CD4-positive, alpha-beta memory T cell (primary cell): ENCODE data around the gene GANC. TPM values are rescaled to one million over a fixed set of nuclear protein-coding genes. Genes with fewer than 3 reads are reported as not detected.

ENCODE experiments used
- CTCF ChIA-PET: fragments of 350-600 bp; sonication (Branson Sonifier 250); formaldehyde crosslinking; loops from one replicate; lab custom pipeline; 2021; ENCODE audit warnings: inconsistent platforms; ENCODE audit not compliant: partially characterized antibody; lab: Charles Lee
- POLR2A ChIA-PET: fragments of 350-600 bp; sonication (Branson Sonifier 250); formaldehyde crosslinking; loops from one replicate; lab custom pipeline; 2021; ENCODE audit not compliant: partially characterized antibody; lab: Charles Lee
- DNase-seq, 5 donors: peaks; one replicate each; pipeline versions ENCODE4 v3.0.0 to v3.0.0-alpha.2; 2020 to 2022; ENCODE audit warnings: mixed read lengths in 1 of 5
- H3K27ac ChIP-seq: one replicate; pipeline ENCODE4 v1.7.0; 2013; ENCODE audit warnings: low read depth, low read length
- H3K27me3 ChIP-seq: 2 replicates; pipeline ENCODE4 v1.7.0; 2013; ENCODE audit warnings: mild to moderate bottlenecking, low read length, moderate library complexity; ENCODE audit not compliant: insufficient read depth
- H3K36me3 ChIP-seq: 2 replicates; pipeline ENCODE4 v1.7.0; 2013; ENCODE audit warnings: mild to moderate bottlenecking, low read length, moderate library complexity; ENCODE audit not compliant: insufficient read depth
- H3K4me1 ChIP-seq: 2 replicates; pipeline ENCODE4 v1.7.0; 2013; ENCODE audit warnings: mild to moderate bottlenecking, low read length, moderate library complexity; ENCODE audit not compliant: insufficient read depth
- H3K4me3 ChIP-seq, 2 donors: one replicate each; pipeline ENCODE4 v1.7.0; 2013; ENCODE audit warnings: low read length in 2 of 2, mild to moderate bottlenecking in 1 of 2
- H3K9me3 ChIP-seq, 2 donors: one replicate each; pipeline ENCODE4 v1.7.0; 2013; ENCODE audit warnings: low read length in 2 of 2, control low read depth in 1 of 2; ENCODE audit not compliant: control insufficient read depth in 1 of 2
- H3K27ac Mint-ChIP-seq, 7 donors: one replicate each; pipeline ENCODE4 v1.8.0; 2020 to 2021; ENCODE audit warnings: mixed read lengths in 7 of 7, mild to moderate bottlenecking in 6 of 7, inconsistent platforms in 3 of 7, moderate library complexity in 3 of 7
- H3K27me3 Mint-ChIP-seq, 2 donors: one replicate each; pipeline ENCODE4 v1.8.0; 2020 to 2021; ENCODE audit warnings: mixed read lengths in 2 of 2
- H3K36me3 Mint-ChIP-seq, 2 donors: one replicate each; pipeline ENCODE4 v1.8.0; 2020 to 2021; ENCODE audit warnings: mixed read lengths in 2 of 2, inconsistent platforms in 1 of 2, mild to moderate bottlenecking in 1 of 2
- H3K4me1 Mint-ChIP-seq, 4 donors: one replicate each; pipeline ENCODE4 v1.8.0; 2020 to 2021; ENCODE audit warnings: mixed read lengths in 4 of 4, mild to moderate bottlenecking in 1 of 4
- H3K4me3 Mint-ChIP-seq, 8 donors: one replicate each; pipeline ENCODE4 v1.8.0; 2020 to 2021; ENCODE audit warnings: mixed read lengths in 8 of 8, mild to moderate bottlenecking in 7 of 8, moderate library complexity in 6 of 8, inconsistent platforms in 3 of 8
- H3K9me3 Mint-ChIP-seq, 8 donors: one replicate each; pipeline ENCODE4 v1.8.0; 2020 to 2021; ENCODE audit warnings: mixed read lengths in 8 of 8, mild to moderate bottlenecking in 5 of 8, inconsistent platforms in 3 of 8, moderate library complexity in 1 of 8
- intact Hi-C: fragments of 100-400 bp; cut with micrococcal nuclease; formaldehyde crosslinking; loops from one replicate; pipeline ENCODE4 v1.15.1; 2023
- polyA plus RNA-seq, 2 donors: library from polyadenylated mRNA; unstranded; fragments of 300-500 nt; fragmentation: Illumina TruSeq; gene quantifications; one replicate each; pipeline ENCODE4 v1.2.3, GENCODE V29; 2021
- total RNA-seq, 2 experiments: library from RNA; stranded (reverse); gene quantifications; one replicate each; pipeline ENCODE4 v1.2.3, GENCODE V29; 2021

Gene GANC
- total and polyA plus RNA-seq, 4 experiments from 2014 or later: 8.9 to 63.4 (median 38.6) TPM

- no peaks in the 10 kb centered on the region for H3K4me1 ChIP-seq
- H3K9me3 Mint-ChIP-seq: no peaks in the 10 kb centered on the region
- H3K27ac ChIP-seq: no peak overlapping the region
- CTCF ChIA-PET: interaction anchor here (0.8 kb wide), 1 partner anchor 13 kb away, joined by 3 read pairs; no protein-coding TSS in a partner anchor
- DNase-seq: no peak
- peaks cover 25 to 45% of the 10 kb centered on the region in 2 donors for H3K36me3 Mint-ChIP-seq
- no peaks in the 10 kb centered on the region for H3K9me3 ChIP-seq
- H3K27me3 Mint-ChIP-seq: no peaks in the 10 kb centered on the region
- H3K36me3 ChIP-seq: peaks cover 3% of the 10 kb centered on the region
- POLR2A ChIA-PET: no interaction called here
- no peaks in the 10 kb centered on the region for H3K4me1 Mint-ChIP-seq
- no peaks in the 10 kb centered on the region for H3K27me3 ChIP-seq
- no peak overlapping the region for H3K4me3 Mint-ChIP-seq
- intact Hi-C loops: no loop called here
- H3K27ac Mint-ChIP-seq: no peak overlapping the region
- no peak overlapping the region for H3K4me3 ChIP-seq
These were observed 46.2 kb downstream of the GANC start for GRCh38 chr15:42319206-42319605.

GRCh38 chr15:42324308-42324707 lies 51.3 kb downstream of the GANC start:
- Histone ChIP-seq H3K9me3 (no peaks in the 10 kb centered on the region), H3K27me3 (no peaks in the 10 kb centered on the region), H3K27ac (no peak overlapping the region), H3K36me3 (peaks cover 13% of the 10 kb centered on the region), H3K4me1 (no peaks in the 10 kb centered on the region), H3K4me3 (no peak overlapping the region)
- H3K9me3 Mint-ChIP-seq: no peaks in the 10 kb centered on the region
- no peaks in the 10 kb centered on the region for H3K4me1 Mint-ChIP-seq
- H3K27ac Mint-ChIP-seq: no peak overlapping the region
- DNase-seq: no peak
- ChIA-PET CTCF (interaction anchor here (0.6 kb wide), 1 partner anchor 10 kb away, joined by 3 read pairs; no protein-coding TSS in a partner anchor), POLR2A (no interaction called here)
- H3K36me3 Mint-ChIP-seq: peaks cover 51 to 71% of the 10 kb centered on the region in 2 donors
- no peak overlapping the region for H3K4me3 Mint-ChIP-seq
- intact Hi-C loops: no loop called here
- no peaks in the 10 kb centered on the region for H3K27me3 Mint-ChIP-seq

GRCh38 chr15:42329161-42329560 lies 56.2 kb downstream of the GANC start:
- no peak for DNase-seq
- H3K9me3 Mint-ChIP-seq: peaks cover 0 to 8% (median 0%) of the 10 kb centered on the region in 8 donors
- POLR2A ChIA-PET: no interaction called here
- Histone ChIP-seq H3K36me3 (peaks cover 10% of the 10 kb centered on the region), H3K4me3 (no peak overlapping the region), H3K27ac (no peak overlapping the region), H3K27me3 (no peaks in the 10 kb centered on the region), H3K4me1 (no peaks in the 10 kb centered on the region), H3K9me3 (no peaks in the 10 kb centered on the region)
- H3K27ac Mint-ChIP-seq: no peak overlapping the region
- H3K27me3 Mint-ChIP-seq: no peaks in the 10 kb centered on the region
- intact Hi-C loops: no loop called here
- CTCF ChIA-PET: no interaction called here
- peaks cover 53 to 56% of the 10 kb centered on the region in 2 donors for H3K36me3 Mint-ChIP-seq
- H3K4me1 Mint-ChIP-seq: no peaks in the 10 kb centered on the region
- no peak overlapping the region for H3K4me3 Mint-ChIP-seq

GRCh38 chr15:42329992-42330391 lies 57.0 kb downstream of the GANC start:
- Histone ChIP-seq H3K36me3 (peaks cover 10% of the 10 kb centered on the region), H3K4me3 (no peak overlapping the region), H3K4me1 (no peaks in the 10 kb centered on the region), H3K27me3 (no peaks in the 10 kb centered on the region), H3K27ac (no peak overlapping the region), H3K9me3 (peaks cover 0 to 3% of the 10 kb centered on the region in 2 donors)
- Mint-ChIP-seq H3K9me3 (peaks cover 0 to 14% (median 5%) of the 10 kb centered on the region in 8 donors), H3K36me3 (peaks cover 54 to 57% of the 10 kb centered on the region in 2 donors), H3K27me3 (no peaks in the 10 kb centered on the region), H3K27ac (no peak overlapping the region), H3K4me1 (no peaks in the 10 kb centered on the region), H3K4me3 (no peak overlapping the region)
- CTCF ChIA-PET: no interaction called here
- POLR2A ChIA-PET: no interaction called here
- intact Hi-C loops: no loop called here
- no peak for DNase-seq

- no peaks in the 10 kb centered on the region for H3K27me3 ChIP-seq
- H3K36me3 Mint-ChIP-seq: peaks cover 52 to 58% of the 10 kb centered on the region in 2 donors
- no peak overlapping the region for H3K4me3 ChIP-seq
- no peaks in the 10 kb centered on the region for H3K27me3 Mint-ChIP-seq
- no peaks in the 10 kb centered on the region for H3K4me1 Mint-ChIP-seq
- no peak for DNase-seq
- H3K4me3 Mint-ChIP-seq: no peak overlapping the region
- no peaks in the 10 kb centered on the region for H3K4me1 ChIP-seq
- H3K27ac ChIP-seq: no peak overlapping the region
- H3K9me3 Mint-ChIP-seq: peaks cover 0 to 23% (median 15%) of the 10 kb centered on the region in 8 donors
- intact Hi-C loops: no loop called here
- CTCF ChIA-PET: no interaction called here
- POLR2A ChIA-PET: no interaction called here
- peaks cover 10% of the 10 kb centered on the region for H3K36me3 ChIP-seq
- no peak overlapping the region for H3K27ac Mint-ChIP-seq
- H3K9me3 ChIP-seq: peaks cover 0 to 6% of the 10 kb centered on the region in 2 donors
These were observed 58.2 kb downstream of the GANC start for GRCh38 chr15:42331235-42331634.

- H3K4me1 Mint-ChIP-seq: no peaks in the 10 kb centered on the region
- no peaks in the 10 kb centered on the region for H3K27me3 ChIP-seq
- H3K9me3 ChIP-seq: peaks cover 0 to 6% of the 10 kb centered on the region in 2 donors
- no peak overlapping the region for H3K27ac Mint-ChIP-seq
- no peak overlapping the region for H3K4me3 Mint-ChIP-seq
- peaks cover 4 to 29% (median 17%) of the 10 kb centered on the region in 8 donors for H3K9me3 Mint-ChIP-seq
- intact Hi-C loops: no loop called here
- H3K4me1 ChIP-seq: no peaks in the 10 kb centered on the region
- no peak overlapping the region for H3K27ac ChIP-seq
- no peaks in the 10 kb centered on the region for H3K27me3 Mint-ChIP-seq
- H3K4me3 ChIP-seq: no peak overlapping the region
- DNase-seq: no peak
- ChIA-PET CTCF (no interaction called here), POLR2A (no interaction called here)
- peaks cover 7% of the 10 kb centered on the region for H3K36me3 ChIP-seq
- H3K36me3 Mint-ChIP-seq: peaks cover 44 to 47% of the 10 kb centered on the region in 2 donors
These were observed 59.3 kb downstream of the GANC start for GRCh38 chr15:42332331-42332730.

- ChIA-PET CTCF (no interaction called here), POLR2A (no interaction called here)
- DNase-seq: no peak
- Mint-ChIP-seq H3K27me3 (no peaks in the 10 kb centered on the region), H3K9me3 (peaks cover 4 to 29% (median 17%) of the 10 kb centered on the region in 8 donors), H3K4me1 (no peaks in the 10 kb centered on the region), H3K4me3 (no peak overlapping the region), H3K27ac (no peak overlapping the region), H3K36me3 (peaks cover 33 to 35% of the 10 kb centered on the region in 2 donors)
- H3K9me3 ChIP-seq: peaks cover 0 to 6% of the 10 kb centered on the region in 2 donors
- no peak overlapping the region for H3K4me3 ChIP-seq
- no peaks in the 10 kb centered on the region for H3K27me3 ChIP-seq
- no peaks in the 10 kb centered on the region for H3K36me3 ChIP-seq
- H3K27ac ChIP-seq: no peak overlapping the region
- intact Hi-C loops: no loop called here
- H3K4me1 ChIP-seq: no peaks in the 10 kb centered on the region
These were observed 62.1 kb downstream of the GANC start for GRCh38 chr15:42335074-42335473.
